ENCODE data around the gene LALBA.

The LALBA gene

DNA sequence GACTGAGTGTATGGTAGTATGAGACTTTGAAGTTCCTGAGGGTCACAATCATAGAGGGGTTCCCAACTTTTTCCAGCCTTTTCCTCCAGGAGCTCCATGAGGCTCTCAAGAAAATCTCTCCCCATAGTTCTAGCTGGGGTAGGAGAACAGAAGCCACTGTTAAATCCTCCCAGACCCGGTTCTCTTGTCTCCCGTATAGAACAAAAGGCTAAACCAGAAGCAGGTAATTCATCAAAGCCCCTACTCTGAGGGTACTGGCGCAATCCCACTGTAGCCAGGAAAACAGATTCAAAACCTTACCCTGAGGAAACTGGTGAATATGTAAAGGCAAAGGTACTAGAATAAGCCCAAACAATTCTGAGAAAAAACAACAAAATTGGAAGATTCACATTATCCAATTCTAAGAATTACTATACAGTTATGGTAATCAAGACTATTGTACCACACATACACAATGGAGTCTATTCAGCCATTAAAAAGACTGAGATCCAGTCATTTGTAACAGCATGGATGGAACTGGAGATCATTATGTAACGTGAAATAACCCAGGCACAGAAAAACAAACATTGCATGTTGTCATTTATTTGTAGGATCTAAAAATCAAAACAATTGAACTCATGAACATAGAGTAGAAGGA is 23.9 kb downstream of the LALBA start:
- TF ChIP-seq, protein P1, sequence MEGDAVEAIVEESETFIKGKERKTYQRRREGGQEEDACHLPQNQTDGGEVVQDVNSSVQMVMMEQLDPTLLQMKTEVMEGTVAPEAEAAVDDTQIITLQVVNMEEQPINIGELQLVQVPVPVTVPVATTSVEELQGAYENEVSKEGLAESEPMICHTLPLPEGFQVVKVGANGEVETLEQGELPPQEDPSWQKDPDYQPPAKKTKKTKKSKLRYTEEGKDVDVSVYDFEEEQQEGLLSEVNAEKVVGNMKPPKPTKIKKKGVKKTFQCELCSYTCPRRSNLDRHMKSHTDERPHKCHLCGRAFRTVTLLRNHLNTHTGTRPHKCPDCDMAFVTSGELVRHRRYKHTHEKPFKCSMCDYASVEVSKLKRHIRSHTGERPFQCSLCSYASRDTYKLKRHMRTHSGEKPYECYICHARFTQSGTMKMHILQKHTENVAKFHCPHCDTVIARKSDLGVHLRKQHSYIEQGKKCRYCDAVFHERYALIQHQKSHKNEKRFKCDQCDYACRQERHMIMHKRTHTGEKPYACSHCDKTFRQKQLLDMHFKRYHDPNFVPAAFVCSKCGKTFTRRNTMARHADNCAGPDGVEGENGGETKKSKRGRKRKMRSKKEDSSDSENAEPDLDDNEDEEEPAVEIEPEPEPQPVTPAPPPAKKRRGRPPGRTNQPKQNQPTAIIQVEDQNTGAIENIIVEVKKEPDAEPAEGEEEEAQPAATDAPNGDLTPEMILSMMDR (IDR thresholded peaks at IDR 0.05) = no peak
- intact Hi-C loops (cut with DNase I; ENCODE audit: low total_unique reads) = no loop called here

DNA sequence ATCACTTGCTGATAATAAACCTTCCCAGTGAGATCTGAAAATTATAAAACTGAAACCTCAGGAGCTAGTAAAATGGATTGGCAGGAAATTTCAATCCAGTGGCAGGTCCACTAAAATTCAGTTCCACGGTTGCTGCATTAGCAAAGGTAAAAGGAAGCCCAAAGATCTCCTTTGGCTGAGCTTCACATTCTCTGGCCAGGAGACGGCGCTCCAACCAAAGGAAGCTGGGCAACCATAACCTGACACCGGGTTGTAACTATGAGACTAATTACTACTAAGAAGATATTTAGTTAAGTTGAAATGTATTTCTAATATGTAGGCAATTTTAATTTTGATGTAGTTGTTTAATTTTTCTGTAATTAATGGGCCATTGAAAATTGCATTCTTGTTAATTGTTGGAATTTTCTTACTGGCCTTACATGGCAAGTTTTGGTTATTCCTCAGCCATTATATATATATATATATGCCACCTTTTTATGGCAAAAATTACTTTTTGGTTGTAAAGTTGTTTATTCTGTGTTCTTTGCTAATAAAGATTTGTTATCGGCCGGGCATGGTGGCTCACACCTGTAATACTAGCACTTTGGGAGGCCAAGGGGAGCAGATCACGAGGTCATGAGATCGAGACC is 27.4 kb downstream of the LALBA start:
- Histone ChIP-seq H3K36me3 (no peaks in the 10 kb centered on the region), H3K27ac (no peak overlapping the region), H3K4me3 (no peak overlapping the region), H3K4me1 (no peaks in the 10 kb centered on the region), H3K9me3 (no peaks in the 10 kb centered on the region), H3K27me3 (no peaks in the 10 kb centered on the region)
- TF ChIP-seq, protein P1 (IDR thresholded peaks at IDR 0.05) = no peak
- no peak for DNase-seq
- intact Hi-C loops (cut with DNase I; ENCODE audit: low total_unique reads) = no loop called here

More for the DNA sequence above, 23.9 kb downstream of the LALBA start:
- H3K27ac ChIP-seq = no peak overlapping the region
- no peak overlapping the region for H3K4me3 ChIP-seq
- no peaks in the 10 kb centered on the region for H3K27me3 ChIP-seq
- no peaks in the 10 kb centered on the region for H3K9me3 ChIP-seq
- H3K4me1 ChIP-seq = no peaks in the 10 kb centered on the region
- no peak for DNase-seq
- no peaks in the 10 kb centered on the region for H3K36me3 ChIP-seq

DNA sequence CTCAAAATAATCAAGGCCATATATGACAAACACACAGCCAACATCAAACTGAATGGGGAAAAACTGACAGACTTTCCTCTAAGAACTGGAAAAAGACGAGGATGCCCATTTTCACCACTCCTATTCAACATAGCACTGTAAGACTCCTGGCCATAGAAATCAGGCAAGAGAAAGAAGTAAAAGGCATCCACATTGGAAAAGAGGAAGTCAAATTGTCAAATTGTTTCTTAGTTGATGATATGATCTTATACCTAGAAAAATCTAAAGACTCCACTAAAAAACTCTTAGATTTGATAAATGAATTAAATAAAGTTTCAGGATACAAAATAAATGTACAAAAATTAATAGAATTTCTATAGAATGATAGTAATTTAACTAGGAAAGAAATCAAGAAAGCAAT is 33.2 kb downstream of the LALBA start:
- Histone ChIP-seq H3K9me3 (no peaks in the 10 kb centered on the region), H3K4me3 (no peak overlapping the region), H3K4me1 (no peaks in the 10 kb centered on the region), H3K36me3 (no peaks in the 10 kb centered on the region), H3K27ac (no peak overlapping the region), H3K27me3 (no peaks in the 10 kb centered on the region)
- intact Hi-C loops (cut with DNase I; ENCODE audit: low total_unique reads) = no loop called here
- TF ChIP-seq, protein P1 (IDR thresholded peaks at IDR 0.05) = no peak
- no peak for DNase-seq

DNA sequence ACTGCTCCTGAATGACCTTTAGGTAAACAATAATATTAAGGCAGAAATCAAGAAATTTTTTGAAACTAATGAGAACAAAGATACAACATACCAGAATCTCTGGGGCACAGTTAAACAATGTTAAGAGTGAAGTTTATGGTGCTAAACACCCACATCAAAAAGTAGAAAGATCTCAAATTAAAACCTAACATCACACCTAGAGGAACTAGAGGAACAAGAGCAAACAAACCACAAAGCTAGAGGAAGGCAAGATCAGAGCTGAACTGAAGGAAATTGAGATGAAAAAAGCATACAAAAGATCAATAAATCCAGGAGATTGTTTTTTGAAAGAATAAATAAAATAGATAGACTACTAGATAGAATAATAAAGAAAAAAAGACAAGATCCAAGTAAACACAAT is 37.2 kb downstream of the LALBA start:
- intact Hi-C loops (cut with DNase I; ENCODE audit: low total_unique reads) = no loop called here
- no peaks in the 10 kb centered on the region for H3K4me1 ChIP-seq
- no peaks in the 10 kb centered on the region for H3K9me3 ChIP-seq
- TF ChIP-seq, protein P1 (IDR thresholded peaks at IDR 0.05) = no peak
- H3K36me3 ChIP-seq = no peaks in the 10 kb centered on the region
- H3K27me3 ChIP-seq = no peaks in the 10 kb centered on the region
- no peak overlapping the region for H3K4me3 ChIP-seq
- no peak for DNase-seq
- no peak overlapping the region for H3K27ac ChIP-seq

DNA sequence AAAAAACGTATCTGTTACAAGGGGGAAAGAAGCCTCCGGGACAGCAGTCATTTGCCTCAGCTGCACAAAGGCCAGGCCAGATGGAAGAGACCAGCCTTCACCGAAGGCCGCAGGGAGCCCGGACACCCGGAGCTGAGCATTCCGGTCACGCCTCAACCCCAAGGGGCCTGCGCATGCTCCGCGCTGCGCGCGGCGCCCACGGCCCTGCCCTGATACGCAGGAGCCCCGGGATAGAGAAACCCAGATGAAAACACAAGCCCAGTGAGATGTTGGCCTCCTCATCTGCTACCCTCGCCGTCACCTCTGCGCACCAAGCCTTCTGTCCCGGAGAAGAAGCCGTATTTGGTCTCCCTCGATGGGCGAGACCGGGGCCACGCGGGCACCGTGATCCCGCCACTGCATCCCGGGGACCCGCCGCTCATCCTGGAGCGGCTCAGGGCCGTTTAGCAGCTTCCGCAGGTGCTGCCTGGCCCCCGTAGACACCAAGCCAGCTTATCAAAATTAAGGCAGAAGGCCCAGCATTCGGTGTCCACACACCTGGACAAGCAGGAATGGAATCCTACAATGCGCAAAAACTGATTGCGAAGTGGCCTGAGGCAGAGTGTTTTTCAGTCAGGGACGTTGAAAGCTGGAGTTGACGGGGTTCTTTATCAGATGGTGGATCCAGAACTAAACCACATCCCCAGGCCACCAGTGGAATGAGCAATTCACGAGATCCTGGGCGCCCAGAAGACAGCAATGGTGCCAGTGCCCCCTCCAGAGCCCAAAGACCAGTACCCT is 41.8 kb downstream of the LALBA start:
- DNase-seq = no peak
- Histone ChIP-seq H3K27ac (no peak overlapping the region), H3K27me3 (no peaks in the 10 kb centered on the region), H3K36me3 (no peaks in the 10 kb centered on the region), H3K4me3 (no peak overlapping the region), H3K4me1 (no peaks in the 10 kb centered on the region), H3K9me3 (no peaks in the 10 kb centered on the region)
- TF ChIP-seq, protein P1 (IDR thresholded peaks at IDR 0.05) = no peak
- intact Hi-C loops (cut with DNase I; ENCODE audit: low total_unique reads) = no loop called here

Data from tibial artery (tissue), 4 donors.